Ectodermal cell (in vitro differentiated cells): ENCODE measurements around the gene SLC17A8.

Experiments used
- H3K27ac ChIP-seq: 2 replicates; pipeline ENCODE4 v1.7.0; 2013; ENCODE audit warnings: mild to moderate bottlenecking, low read depth, low read length; ENCODE audit not compliant: insufficient read depth, poor library complexity, severe bottlenecking
- H3K27me3 ChIP-seq: 2 replicates; pipeline ENCODE4 v1.7.0; 2013; ENCODE audit warnings: mild to moderate bottlenecking, low read length; ENCODE audit not compliant: insufficient read depth, control insufficient read depth, poor library complexity, severe bottlenecking
- H3K36me3 ChIP-seq: one replicate; pipeline ENCODE4 v1.7.0; 2013; ENCODE audit warnings: low read length; ENCODE audit not compliant: control insufficient read depth, insufficient read depth
- H3K4me1 ChIP-seq: one replicate; pipeline ENCODE4 v1.7.0; 2013; ENCODE audit warnings: low read length; ENCODE audit not compliant: control insufficient read depth, insufficient read depth
- H3K4me3 ChIP-seq: 2 replicates; pipeline ENCODE4 v1.7.0; 2013; ENCODE audit warnings: low read depth, low read length, control low read depth; ENCODE audit not compliant: insufficient read depth
- H3K9me3 ChIP-seq: 2 replicates; pipeline ENCODE4 v1.7.0; 2013; ENCODE audit warnings: mild to moderate bottlenecking, low read length, moderate library complexity; ENCODE audit not compliant: control insufficient read depth
- WGBS, 2 experiments: methylation state at CpG; one replicate each; pipeline ENCODE4 v1.1.7; 2013; ENCODE audit warnings: missing lambda C conversion rate in 2 of 2; 5-methylcytosine and 5-hydroxymethylcytosine counted together

SLC17A8 gene

DNA sequence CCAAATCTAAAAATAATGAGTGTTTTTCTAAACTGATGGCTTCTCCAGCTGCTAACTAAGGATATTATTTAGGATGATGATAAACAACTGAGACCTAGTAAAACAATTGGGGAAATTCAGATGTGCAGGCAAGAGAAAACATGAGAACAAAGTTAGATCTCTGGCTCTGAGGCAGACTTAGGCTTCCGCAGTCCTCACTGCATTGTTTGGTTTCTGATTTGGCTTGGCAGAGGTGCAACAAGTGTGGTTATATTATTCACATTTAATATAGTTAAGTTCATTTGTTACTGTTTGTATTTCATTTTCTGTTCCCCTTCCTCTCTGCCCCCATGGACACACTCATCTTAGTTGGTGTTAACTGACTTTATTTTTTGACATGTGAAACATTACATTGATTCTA is 86.6 kb downstream of the SLC17A8 start:
- H3K27me3 ChIP-seq = no peaks in the 10 kb centered on the region
- 83 to 95% methylated on average over 1 of the region's 1 CpG for WGBS, 2 experiments
- H3K36me3 ChIP-seq = no peaks in the 10 kb centered on the region
- H3K9me3 ChIP-seq = no peaks in the 10 kb centered on the region
- no peak overlapping the region for H3K4me3 ChIP-seq
- no peak overlapping the region for H3K27ac ChIP-seq
- H3K4me1 ChIP-seq = no peaks in the 10 kb centered on the region

DNA sequence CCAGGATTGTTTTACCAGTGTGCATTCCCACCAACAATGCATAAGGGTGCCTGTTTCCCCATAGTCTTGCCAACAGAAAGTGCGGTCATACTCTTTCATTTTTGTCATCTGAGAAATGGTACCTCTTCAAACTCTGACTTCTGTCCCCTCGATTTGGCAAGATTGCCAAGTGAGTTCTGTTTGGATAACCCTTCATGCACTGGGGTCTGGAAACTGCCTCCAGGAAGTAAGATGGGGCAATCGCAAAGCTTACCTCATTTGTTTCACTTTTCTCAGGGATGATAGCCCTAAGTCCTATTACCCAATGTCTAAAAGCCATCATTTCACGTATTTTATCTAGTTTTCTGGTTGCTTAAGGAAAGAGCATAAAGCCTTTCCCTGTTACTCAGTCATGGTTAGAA is 88.2 kb downstream of the SLC17A8 start:
- H3K4me1 ChIP-seq = no peaks in the 10 kb centered on the region
- no peaks in the 10 kb centered on the region for H3K27me3 ChIP-seq
- H3K27ac ChIP-seq = no peak overlapping the region
- H3K36me3 ChIP-seq = no peaks in the 10 kb centered on the region
- no peak overlapping the region for H3K4me3 ChIP-seq
- WGBS, 2 experiments = 96 to 97% methylated on average over 4 of the region's 4 CpGs
- H3K9me3 ChIP-seq = no peaks in the 10 kb centered on the region

DNA sequence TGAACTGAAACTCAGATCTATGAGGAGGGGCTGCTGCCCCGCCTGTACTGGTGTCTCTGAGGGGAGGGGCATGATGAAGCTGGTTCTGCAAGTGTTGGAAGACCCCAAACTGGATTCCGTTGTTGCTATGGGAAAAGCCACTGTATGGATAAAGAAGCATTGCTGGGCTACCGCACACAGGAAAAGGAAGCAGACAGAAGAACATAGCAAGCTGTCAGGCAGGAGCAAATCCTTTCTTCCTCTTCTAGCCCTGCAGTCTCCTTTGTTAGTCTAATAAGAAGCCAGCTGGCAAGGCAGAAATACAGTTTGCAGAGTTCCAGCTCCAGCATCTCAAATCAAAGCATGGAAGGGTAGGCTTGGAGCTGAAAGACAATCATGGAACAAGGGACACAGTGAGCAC is 90.5 kb downstream of the SLC17A8 start:
- no peaks in the 10 kb centered on the region for H3K36me3 ChIP-seq
- WGBS, 2 experiments = 35 to 51% methylated on average over 3 of the region's 3 CpGs

DNA sequence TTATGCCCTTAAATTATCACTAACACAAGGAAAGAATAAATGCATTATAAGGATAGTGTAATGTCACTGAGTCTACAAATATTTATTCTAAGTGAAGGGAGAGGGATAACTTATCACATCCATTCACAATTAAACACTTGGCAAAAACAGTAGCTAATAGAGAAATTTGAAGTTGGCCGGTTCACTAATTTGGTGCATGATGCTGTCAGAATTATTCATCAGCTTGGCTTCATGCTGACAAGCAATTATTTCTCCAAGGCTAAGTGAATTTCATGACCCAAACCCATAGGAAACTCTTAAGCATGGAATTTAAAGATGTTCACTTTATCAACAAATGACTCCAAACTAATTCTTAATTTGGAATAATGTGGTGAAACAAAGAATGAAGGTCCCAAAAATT is 91.8 kb downstream of the SLC17A8 start:
- Histone ChIP-seq H3K36me3 (no peaks in the 10 kb centered on the region), H3K27ac (no peak overlapping the region), H3K27me3 (no peaks in the 10 kb centered on the region), H3K4me1 (no peaks in the 10 kb centered on the region), H3K9me3 (no peaks in the 10 kb centered on the region), H3K4me3 (no peak overlapping the region)
- 86 to 100% methylated on average over 1 of the region's 1 CpG for WGBS, 2 experiments

More for the DNA sequence above, 90.5 kb downstream of the SLC17A8 start:
- Histone ChIP-seq H3K4me3 (no peak overlapping the region), H3K27ac (no peak overlapping the region), H3K4me1 (no peaks in the 10 kb centered on the region), H3K27me3 (no peaks in the 10 kb centered on the region), H3K9me3 (no peaks in the 10 kb centered on the region)

DNA sequence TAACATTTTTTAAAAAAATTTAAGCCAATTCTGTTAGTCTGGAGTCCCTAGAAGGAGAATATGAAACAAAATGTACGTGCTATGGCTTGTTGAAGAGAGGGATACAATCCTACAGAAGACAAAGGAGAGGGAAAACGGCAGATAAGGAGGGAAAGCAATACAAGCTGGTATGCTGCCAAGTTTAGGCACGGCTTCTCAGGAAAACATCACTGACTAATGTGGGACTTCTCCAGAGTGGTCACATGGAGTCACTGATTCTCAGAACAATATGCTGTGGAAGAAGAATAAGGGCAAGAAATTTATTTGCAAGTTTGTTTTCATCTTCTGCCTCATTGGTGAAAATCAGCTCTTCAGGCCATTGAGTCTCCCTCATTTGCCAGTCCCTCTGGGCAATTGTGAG is 93.9 kb downstream of the SLC17A8 start:
- H3K36me3 ChIP-seq = no peaks in the 10 kb centered on the region
- no peaks in the 10 kb centered on the region for H3K4me1 ChIP-seq
- H3K4me3 ChIP-seq = no peak overlapping the region
- 94 to 95% methylated on average over 3 of the region's 3 CpGs for WGBS, 2 experiments
- no peaks in the 10 kb centered on the region for H3K27me3 ChIP-seq
- no peaks in the 10 kb centered on the region for H3K9me3 ChIP-seq
- no peak overlapping the region for H3K27ac ChIP-seq

DNA sequence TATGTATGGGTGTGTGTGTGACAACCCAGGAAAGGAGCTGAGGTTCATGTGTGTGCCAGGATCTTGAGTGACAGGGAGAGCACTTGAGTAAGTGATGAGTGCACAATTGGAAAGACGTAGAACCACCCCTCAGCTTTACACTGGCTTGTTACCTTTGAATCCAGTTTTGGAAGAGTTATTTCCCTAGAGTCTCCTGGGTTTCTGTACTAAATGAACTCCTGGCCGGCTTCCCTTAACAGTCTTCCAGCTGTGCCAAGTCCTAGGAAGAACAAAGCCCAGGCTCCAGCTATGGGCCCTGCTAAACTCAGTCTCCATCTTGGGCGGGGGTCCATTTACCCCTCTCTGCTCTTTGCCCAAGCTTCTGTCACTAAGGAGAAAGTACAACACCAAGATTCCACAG is 97.1 kb downstream of the SLC17A8 start:
- H3K27me3 ChIP-seq = no peaks in the 10 kb centered on the region
- WGBS, 2 experiments = 85 to 86% methylated on average over 3 of the region's 3 CpGs
- no peak overlapping the region for H3K27ac ChIP-seq
- H3K36me3 ChIP-seq = no peaks in the 10 kb centered on the region
- no peak overlapping the region for H3K4me3 ChIP-seq
- no peaks in the 10 kb centered on the region for H3K4me1 ChIP-seq
- no peaks in the 10 kb centered on the region for H3K9me3 ChIP-seq

DNA sequence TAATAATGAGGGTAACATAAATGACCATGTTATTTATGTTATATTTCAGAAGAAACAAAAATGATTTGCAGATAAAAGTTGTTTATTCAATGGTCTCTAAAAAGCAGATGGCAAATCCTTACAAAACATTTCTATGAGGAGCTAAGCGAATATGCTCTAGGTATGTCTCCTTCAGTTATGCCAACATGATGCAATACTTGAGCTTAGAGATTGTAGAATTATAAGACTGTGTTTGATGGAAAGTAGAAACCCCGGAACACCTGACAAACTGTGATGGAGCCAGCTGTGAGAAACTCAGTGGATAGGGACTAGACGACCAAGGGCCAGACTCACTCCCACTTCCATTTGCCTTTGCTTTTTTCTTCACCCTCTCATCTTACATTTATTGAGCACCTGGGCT is 99.0 kb downstream of the SLC17A8 start:
- Histone ChIP-seq H3K4me1 (peaks cover 7% of the 10 kb centered on the region), H3K4me3 (no peak overlapping the region), H3K27me3 (no peaks in the 10 kb centered on the region), H3K36me3 (no peaks in the 10 kb centered on the region), H3K27ac (no peak overlapping the region), H3K9me3 (no peaks in the 10 kb centered on the region)
- 89 to 94% methylated on average over 3 of the region's 3 CpGs for WGBS, 2 experiments

DNA sequence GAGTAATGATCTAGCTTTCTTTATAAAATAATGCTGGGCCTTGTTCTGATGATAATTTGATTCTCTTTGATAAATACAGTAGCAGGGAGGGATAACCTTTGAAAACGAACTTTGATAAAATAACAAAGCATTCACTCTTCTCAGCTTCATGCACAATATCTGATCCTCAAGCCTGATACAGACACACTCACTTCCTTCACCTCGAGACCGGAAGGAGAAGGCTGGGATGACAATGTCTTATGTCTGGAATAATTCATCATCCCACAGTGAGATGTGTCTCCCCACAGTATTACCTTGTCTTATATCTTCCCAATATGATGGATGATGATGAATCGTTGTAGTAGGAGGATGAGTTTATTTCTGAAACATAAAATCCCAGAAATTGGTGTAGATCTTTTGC is 101.3 kb downstream of the SLC17A8 start:
- Histone ChIP-seq H3K36me3 (no peaks in the 10 kb centered on the region), H3K9me3 (no peaks in the 10 kb centered on the region), H3K4me1 (peaks cover 7% of the 10 kb centered on the region), H3K27me3 (no peaks in the 10 kb centered on the region), H3K27ac (no peak overlapping the region), H3K4me3 (no peak overlapping the region)
- WGBS, 2 experiments = 94 to 96% methylated on average over 3 to 4 of the region's 4 CpGs

DNA sequence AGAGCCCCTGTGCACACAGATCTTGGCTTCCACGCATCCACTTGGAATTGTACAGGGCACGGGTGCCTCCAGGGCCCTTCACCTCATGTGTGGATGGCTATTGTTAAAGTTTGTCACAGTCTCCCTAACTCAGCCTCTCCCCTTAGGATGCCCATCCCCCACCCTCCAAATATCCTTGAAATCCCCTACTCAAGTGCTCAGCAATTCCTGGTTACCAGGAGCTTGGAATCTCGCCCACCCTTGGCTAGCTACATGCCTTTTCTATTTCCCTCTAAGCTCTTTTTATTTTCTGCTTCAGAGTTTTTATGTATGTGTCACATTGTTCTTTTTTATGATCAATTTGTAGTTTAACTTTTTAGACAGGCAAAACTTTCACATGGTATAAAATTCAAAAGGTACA is 103.8 kb downstream of the SLC17A8 start:
- H3K4me3 ChIP-seq = no peak overlapping the region
- 79 to 85% methylated on average over 2 to 3 of the region's 3 CpGs for WGBS, 2 experiments
- no peaks in the 10 kb centered on the region for H3K9me3 ChIP-seq
- no peaks in the 10 kb centered on the region for H3K27me3 ChIP-seq
- H3K36me3 ChIP-seq = no peaks in the 10 kb centered on the region
- H3K27ac ChIP-seq = no peak overlapping the region
- peaks cover 7% of the 10 kb centered on the region for H3K4me1 ChIP-seq

DNA sequence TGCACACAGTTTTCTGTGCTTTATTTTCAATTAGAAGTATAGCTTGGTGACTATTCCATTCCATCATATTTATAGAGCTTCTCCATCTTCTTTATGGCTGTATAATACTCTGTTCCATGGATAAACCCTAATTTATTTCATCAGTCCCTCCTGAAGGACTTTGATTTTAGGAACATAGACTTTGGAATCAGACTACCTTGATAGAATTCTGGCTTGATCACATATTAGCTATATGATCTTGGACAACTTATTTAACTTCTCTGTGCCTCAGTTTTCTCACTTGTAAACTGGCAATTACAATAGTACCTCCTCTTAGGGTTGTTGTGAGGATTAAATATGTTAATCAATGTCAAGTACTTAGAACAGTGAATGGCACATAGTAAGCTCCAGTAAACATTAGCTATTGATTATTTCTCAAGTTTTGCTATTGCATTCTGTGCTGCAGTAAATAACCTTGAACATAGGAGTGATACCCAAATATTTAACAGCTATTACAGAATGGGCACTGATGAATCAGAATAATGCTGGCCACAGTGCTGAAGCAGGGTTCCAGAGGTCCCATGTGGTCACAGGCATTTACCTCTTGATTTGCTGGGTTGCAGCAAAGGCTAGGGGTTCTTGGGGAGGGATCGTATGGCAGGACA is 104.6 kb downstream of the SLC17A8 start:
- Histone ChIP-seq H3K36me3 (no peaks in the 10 kb centered on the region), H3K4me1 (peaks cover 7% of the 10 kb centered on the region), H3K4me3 (no peak overlapping the region), H3K9me3 (no peaks in the 10 kb centered on the region), H3K27me3 (no peaks in the 10 kb centered on the region), H3K27ac (no peak overlapping the region)
- 80 to 85% methylated on average over 1 of the region's 1 CpG for WGBS, 2 experiments

DNA sequence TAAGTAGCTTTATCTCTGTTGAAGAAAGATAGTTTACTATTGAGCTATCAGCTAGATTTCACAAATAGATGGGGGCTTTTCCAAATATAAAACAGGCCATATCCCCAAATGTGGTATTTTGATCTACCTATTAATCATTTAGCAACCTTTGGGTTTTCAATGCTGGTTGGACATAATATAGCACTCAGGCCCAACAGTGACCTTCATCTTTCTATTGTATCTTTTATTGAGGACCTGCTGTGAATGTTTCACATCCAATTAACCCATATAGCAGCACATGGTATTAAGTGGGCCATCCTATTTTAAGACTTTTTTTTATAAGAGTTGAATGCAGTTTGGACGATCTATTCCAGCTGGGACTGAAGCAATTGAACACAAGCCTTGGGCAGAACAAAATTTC is 106.8 kb downstream of the SLC17A8 start:
- Histone ChIP-seq H3K27me3 (no peaks in the 10 kb centered on the region), H3K36me3 (no peaks in the 10 kb centered on the region), H3K4me3 (no peak overlapping the region), H3K27ac (no peak overlapping the region), H3K9me3 (no peaks in the 10 kb centered on the region), H3K4me1 (peaks cover 7% of the 10 kb centered on the region)
- WGBS, 2 experiments = 93 to 100% methylated on average over 1 of the region's 1 CpG
